Measurements from ENCODE around the gene COQ6. TPM values are rescaled to one million over a fixed set of nuclear protein-coding genes. Genes with fewer than 3 reads are reported as not detected.
"Not testable (repeated sequence)": the region's sequence is repeated elsewhere in the genome, so short reads cannot be mapped to it uniquely, and the experiment has no call there.

Gene COQ6
- total and polyA plus RNA-seq, 2 of the 8 experiments (the other 6 are each of a cell fraction or from before 2014, with no cell fraction given) = 9.5 to 15.5 TPM

GRCh38 chr14:73988065-73988464 is 38.0 kb downstream of the COQ6 start (continued):
- no peak for TF ChIP-seq JUND (IDR thresholded peaks at IDR 0.05; ENCODE audit: low read length)
- no peak for TF ChIP-seq RAD21 (IDR thresholded peaks at IDR 0.05 in 1 of 2, conservative IDR thresholded peaks at IDR 0.05 in 1 of 2; ENCODE audit: low read depth in 2 of 2, low read length in 2 of 2)

DNA sequence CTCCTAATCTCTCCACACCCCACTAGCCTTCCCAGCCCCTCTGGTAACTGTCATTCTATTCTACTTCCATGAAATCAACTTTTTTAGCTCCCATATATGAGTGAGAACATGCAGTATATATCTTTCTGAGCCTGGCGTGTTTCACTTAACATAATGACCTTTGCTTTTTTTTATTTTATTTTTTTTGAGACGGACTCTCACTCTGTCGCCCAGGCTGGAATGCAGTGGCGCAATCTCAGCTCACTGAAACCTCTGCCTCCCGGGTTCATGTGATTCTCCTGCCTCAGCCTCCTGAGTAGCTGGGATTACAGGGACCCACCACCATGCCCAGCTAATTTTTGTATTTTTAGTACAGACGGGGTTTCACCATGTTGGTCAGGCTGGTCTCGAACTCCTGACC is 38.6 kb downstream of the COQ6 start:
- H3K14ac ChIP-seq (ENCODE audit: insufficient read length); H3K36me3 ChIP-seq (ENCODE audit: control insufficient read depth in 2 of 4, insufficient read depth in 4 of 4, low read length in 3 of 4); H2AFZ ChIP-seq (ENCODE audit: low read length); H3K4me1 ChIP-seq (replicated peaks in 1 of 4; ENCODE audit: control insufficient read depth in 3 of 4, insufficient read depth in 4 of 4, low read length in 3 of 4); H3K23me2 ChIP-seq (ENCODE audit: low read depth, low read length); H2BK20ac ChIP-seq (ENCODE audit: low read length); H2BK5ac ChIP-seq (ENCODE audit: low read depth, low read length); H3K27me3 ChIP-seq (replicated peaks in 1 of 4; ENCODE audit: control insufficient read depth in 3 of 4, extremely low read depth in 1 of 4, insufficient read depth in 3 of 4, low read length in 3 of 4); H2AK5ac ChIP-seq (ENCODE audit: low read depth, low read length); H2BK15ac ChIP-seq (ENCODE audit: low read length); FAIRE-seq; H3K27ac ChIP-seq (ENCODE audit: low read depth, low read length); DNase-seq (ENCODE audit: low read depth in 1 of 2, low spot score in 2 of 2); H3K4me3 ChIP-seq (ENCODE audit: extremely low read depth in 1 of 4, insufficient read depth in 2 of 4, low read depth in 3 of 4, low read length in 4 of 4); H3K4ac ChIP-seq (replicated peaks; ENCODE audit: insufficient read length, low read depth, low read length); H3K18ac ChIP-seq (ENCODE audit: extremely low read depth, low read length); H4K8ac ChIP-seq (ENCODE audit: extremely low read depth, insufficient read depth, low read length); H3K4me2 ChIP-seq (ENCODE audit: insufficient read depth in 1 of 2, low read depth in 2 of 2, low read length in 2 of 2); H4K20me1 ChIP-seq (replicated peaks in 1 of 2; ENCODE audit: control insufficient read depth in 1 of 2, insufficient read depth in 2 of 2, low read length in 2 of 2); H2BK120ac ChIP-seq (replicated peaks; ENCODE audit: low read depth, low read length); H3K9ac ChIP-seq (replicated peaks in 1 of 4; ENCODE audit: extremely low read depth in 1 of 4, low read depth in 3 of 4, low read length in 3 of 4); H3K79me1 ChIP-seq (ENCODE audit: low read depth, low read length); H4K5ac ChIP-seq (ENCODE audit: insufficient read length, low read depth, low read length); POLR2A ChIA-PET (ENCODE audit: partially characterized antibody); H3K56ac ChIP-seq (replicated peaks; ENCODE audit: insufficient read length, low read depth, low read length); H2BK12ac ChIP-seq (ENCODE audit: low read depth, low read length); H3K23ac ChIP-seq (ENCODE audit: insufficient read length); H3K79me2 ChIP-seq (ENCODE audit: control insufficient read depth in 1 of 2, insufficient read depth in 2 of 2, low read length in 2 of 2); H4K91ac ChIP-seq (replicated peaks; ENCODE audit: insufficient read length, low read length); H3K9me3 ChIP-seq (ENCODE audit: insufficient read depth in 2 of 2, low read depth in 1 of 2, low read length in 1 of 2): not testable (repeated sequence)
- WGBS, 2 experiments (ENCODE audit: extremely low coverage in 1 of 2, insufficient coverage in 1 of 2, insufficient read length in 1 of 2, insufficient replicate concordance in 2 of 2, low coverage in 1 of 2, low lambda C conversion rate in 2 of 2, missing lambda C conversion rate in 1 of 2) = 94% methylated on average over 6 of the region's 7 CpGs; no CpG with 5 or more reads in 1 of the 2 experiments
- CTCF ChIA-PET (ENCODE audit: partially characterized antibody) = interaction anchor here (0.6 to 1.1 kb wide), 3 partner anchors 15 to 41 kb away, joined by 3 to 5 read pairs (median 4); no protein-coding TSS in a partner anchor
